CD14-positive monocyte (primary cell): Measurements from ENCODE around the gene ARHGEF40. TPM values are rescaled to one million over a fixed set of nuclear protein-coding genes. Genes with fewer than 3 reads are reported as not detected.

ENCODE experiments used
- DNase-seq, 3 donors: peaks; one replicate each; pipeline ENCODE4 v3.0.0-alpha.2; 2011 to 2022
- H2AFZ ChIP-seq: 2 replicates; pipeline ENCODE4 v1.6.0; 2012; ENCODE audit warnings: mild to moderate bottlenecking, low read depth, low read length, inconsistent platforms; ENCODE audit not compliant: insufficient read depth, poor library complexity, severe bottlenecking
- H3K27ac ChIP-seq, 2 donors: 1 replicate in 1 of 2; 2 replicates in 1 of 2; pipeline ENCODE4 v1.5.1; 2012 to 2013; ENCODE audit warnings: low read length in 2 of 2, control low read depth in 1 of 2, inconsistent platforms in 1 of 2, low read depth in 1 of 2, mild to moderate bottlenecking in 1 of 2
- H3K27me3 ChIP-seq, 2 donors: one replicate each; pipeline versions ENCODE4 v1.6.0 to v1.6.1; 2011 to 2013; ENCODE audit warnings: low read length in 2 of 2; ENCODE audit not compliant: control insufficient read depth in 2 of 2, insufficient read depth in 2 of 2
- H3K36me3 ChIP-seq, 2 donors: replicated peaks in 1 of 2; 1 replicate in 1 of 2; 2 replicates in 1 of 2; pipeline versions ENCODE4 v1.5.1 to v1.6.1; 2012 to 2013; ENCODE audit warnings: low read length in 2 of 2, control low read depth in 1 of 2, inconsistent platforms in 1 of 2, mild to moderate bottlenecking in 1 of 2; ENCODE audit not compliant: insufficient read depth in 2 of 2, control insufficient read depth in 1 of 2
- H3K4me1 ChIP-seq, 2 donors: 1 replicate in 1 of 2; 2 replicates in 1 of 2; pipeline versions ENCODE4 v1.5.1 to v1.6.1; 2012 to 2013; ENCODE audit warnings: low read length in 2 of 2, control low read depth in 1 of 2, inconsistent platforms in 1 of 2, mild to moderate bottlenecking in 1 of 2, moderate library complexity in 1 of 2; ENCODE audit not compliant: insufficient read depth in 2 of 2, control insufficient read depth in 1 of 2
- H3K4me2 ChIP-seq: replicated peaks from 2 replicates; pipeline ENCODE3; 2012; ENCODE audit warnings: low read length, moderate library complexity, mild to moderate bottlenecking; ENCODE audit not compliant: poor library complexity, severe bottlenecking; ENCODE audit errors: extremely low read depth
- H3K4me3 ChIP-seq, 3 experiments: fragments of 200-600 bp in 1 of 3; sonication (generic) in 1 of 3; replicated peaks in 1 of 3; 1 replicate in 2 of 3; 2 replicates in 1 of 3; pipeline ENCODE4 v1.5.1; 2011 to 2013; ENCODE audit warnings: low read length in 3 of 3, mild to moderate bottlenecking in 3 of 3, control low read depth in 2 of 3, low read depth in 2 of 3, inconsistent platforms in 1 of 3, moderate library complexity in 1 of 3
- H3K79me2 ChIP-seq: 2 replicates; pipeline ENCODE4 v1.6.0; 2012; ENCODE audit warnings: mild to moderate bottlenecking, control low read depth, inconsistent platforms, low read length, moderate library complexity; ENCODE audit not compliant: insufficient read depth
- H3K9ac ChIP-seq: 2 replicates; pipeline ENCODE4 v1.6.0; 2017; ENCODE audit warnings: low read length, mild to moderate bottlenecking; ENCODE audit not compliant: insufficient read depth, poor library complexity, severe bottlenecking
- H3K9me3 ChIP-seq, 2 donors: replicated peaks in 1 of 2; 1 replicate in 1 of 2; 2 replicates in 1 of 2; pipeline versions ENCODE4 v1.5.1 to v1.6.1; 2012 to 2013; ENCODE audit warnings: low read length in 2 of 2, control low read depth in 1 of 2; ENCODE audit not compliant: control insufficient read depth in 1 of 2, insufficient read depth in 1 of 2
- H4K20me1 ChIP-seq: 2 replicates; pipeline ENCODE4 v1.6.0; 2012; ENCODE audit warnings: mild to moderate bottlenecking, low read length, control low read depth, moderate library complexity; ENCODE audit not compliant: insufficient read depth
- H3K27ac Mint-ChIP-seq, 7 donors: one replicate each; pipeline ENCODE4 v1.8.0; 2020; ENCODE audit warnings: mild to moderate bottlenecking in 7 of 7, mixed read lengths in 7 of 7, moderate library complexity in 6 of 7, inconsistent platforms in 2 of 7
- H3K27me3 Mint-ChIP-seq, 3 donors: one replicate each; pipeline ENCODE4 v1.8.0; 2021 to 2022; ENCODE audit warnings: low read depth in 3 of 3, mild to moderate bottlenecking in 3 of 3, mixed read lengths in 3 of 3, moderate library complexity in 3 of 3, inconsistent platforms in 1 of 3
- H3K36me3 Mint-ChIP-seq, 2 donors: one replicate each; pipeline ENCODE4 v1.8.0; 2020; ENCODE audit warnings: mixed read lengths in 2 of 2, inconsistent platforms in 1 of 2, mild to moderate bottlenecking in 1 of 2
- H3K4me1 Mint-ChIP-seq: one replicate; pipeline ENCODE4 v1.8.0; 2020; ENCODE audit warnings: mild to moderate bottlenecking, mixed read lengths
- H3K4me3 Mint-ChIP-seq, 2 donors: one replicate each; pipeline ENCODE4 v1.8.0; 2020; ENCODE audit warnings: mild to moderate bottlenecking in 2 of 2, mixed read lengths in 2 of 2, moderate library complexity in 1 of 2
- H3K9me3 Mint-ChIP-seq, 7 donors: one replicate each; pipeline ENCODE4 v1.8.0; 2020 to 2022; ENCODE audit warnings: mixed read lengths in 7 of 7, mild to moderate bottlenecking in 6 of 7, moderate library complexity in 6 of 7, inconsistent platforms in 2 of 7
- WGBS: methylation state at CpG from one replicate; pipeline ENCODE4 v1.1.5; 2013; ENCODE audit warnings: missing lambda C conversion rate; ENCODE audit not compliant: insufficient coverage; 5-methylcytosine and 5-hydroxymethylcytosine counted together
- intact Hi-C, 2 donors: fragments of 100-400 bp; cut with micrococcal nuclease; formaldehyde crosslinking; loops; one replicate each; pipeline versions ENCODE4 v1.15.0 to v1.15.1; 2023
- polyA plus RNA-seq, 3 donors: library from polyadenylated mRNA; depleted of rRNA in 1 of 3; unstranded in 2 of 3; stranded (reverse) in 1 of 3; fragments of 300-500 nt in 2 of 3; fragments of >200 nt in 1 of 3; fragmentation: Illumina TruSeq in 2 of 3; gene quantifications; 1 replicate in 2 of 3; 2 replicates in 1 of 3; pipeline ENCODE4 v1.2.3, GENCODE V29; 2012 to 2021
- TF ChIP-seq, protein P1 (sequence below): fragments of 200-600 bp; IDR thresholded peaks from one replicate; pipeline ENCODE4 v1.8.0; 2022; ENCODE audit warnings: antibody characterized with exemption, mild to moderate bottlenecking

Gene ARHGEF40
- polyA plus RNA-seq, 3 donors, result 12.1 to 114 (median 15.3) TPM

GRCh38 chr14:21041676-21042433, 28.2 kb upstream of the ARHGEF40 start, which contains the start of gene RNASE7:
TSS of gene RNASE7 (plus strand) at chr14:21042362. CDS start at chr14:21042993, 631 bp downstream.
- 33% methylated on average over 6 of the region's 11 CpGs for WGBS
- Mint-ChIP-seq H3K27ac (peak within 1 kb of the TSS in 2 of 7 donors; percentile 9 to 21), H3K4me1 (peaks cover 9% of the 10 kb centered on the region), H3K36me3 (no peaks in the 10 kb centered on the region), H3K9me3 (no peaks in the 10 kb centered on the region), H3K4me3 (no peak within 1 kb of the TSS), H3K27me3 (peaks cover 6 to 12% (median 11%) of the 10 kb centered on the region in 3 donors)
- Histone ChIP-seq H3K79me2 (no peaks in the 10 kb centered on the region), H3K9ac (no peak within 1 kb of the TSS), H3K9me3 (no peaks in the 10 kb centered on the region), H3K27me3 (peaks cover 2 to 31% of the 10 kb centered on the region in 2 donors), H3K36me3 (no peaks in the 10 kb centered on the region), H3K4me3 (no peak within 1 kb of the TSS), H3K4me2 (no peak within 1 kb of the TSS), H2AFZ (no peak within 1 kb of the TSS), H3K27ac (no peak within 1 kb of the TSS), H4K20me1 (no peaks in the 10 kb centered on the region), H3K4me1 (no peaks in the 10 kb centered on the region)
- TF ChIP-seq, protein P1, sequence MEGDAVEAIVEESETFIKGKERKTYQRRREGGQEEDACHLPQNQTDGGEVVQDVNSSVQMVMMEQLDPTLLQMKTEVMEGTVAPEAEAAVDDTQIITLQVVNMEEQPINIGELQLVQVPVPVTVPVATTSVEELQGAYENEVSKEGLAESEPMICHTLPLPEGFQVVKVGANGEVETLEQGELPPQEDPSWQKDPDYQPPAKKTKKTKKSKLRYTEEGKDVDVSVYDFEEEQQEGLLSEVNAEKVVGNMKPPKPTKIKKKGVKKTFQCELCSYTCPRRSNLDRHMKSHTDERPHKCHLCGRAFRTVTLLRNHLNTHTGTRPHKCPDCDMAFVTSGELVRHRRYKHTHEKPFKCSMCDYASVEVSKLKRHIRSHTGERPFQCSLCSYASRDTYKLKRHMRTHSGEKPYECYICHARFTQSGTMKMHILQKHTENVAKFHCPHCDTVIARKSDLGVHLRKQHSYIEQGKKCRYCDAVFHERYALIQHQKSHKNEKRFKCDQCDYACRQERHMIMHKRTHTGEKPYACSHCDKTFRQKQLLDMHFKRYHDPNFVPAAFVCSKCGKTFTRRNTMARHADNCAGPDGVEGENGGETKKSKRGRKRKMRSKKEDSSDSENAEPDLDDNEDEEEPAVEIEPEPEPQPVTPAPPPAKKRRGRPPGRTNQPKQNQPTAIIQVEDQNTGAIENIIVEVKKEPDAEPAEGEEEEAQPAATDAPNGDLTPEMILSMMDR, result no peak
- peak; percentile 29 to 75 (median 47) for DNase-seq
- intact Hi-C loops, result no loop called here

- 35% methylated on average over 7 of the region's 8 CpGs for WGBS
- Histone ChIP-seq H3K9ac (no peak overlapping the region), H3K27ac (no peak overlapping the region), H3K36me3 (no peaks in the 10 kb centered on the region), H3K4me1 (no peaks in the 10 kb centered on the region), H3K79me2 (no peaks in the 10 kb centered on the region), H3K4me3 (no peak overlapping the region), H3K27me3 (peaks cover 2 to 38% of the 10 kb centered on the region in 2 donors), H4K20me1 (no peaks in the 10 kb centered on the region), H2AFZ (no peak overlapping the region), H3K4me2 (no peak overlapping the region), H3K9me3 (no peaks in the 10 kb centered on the region)
- DNase-seq, result no peak
- Mint-ChIP-seq H3K9me3 (no peaks in the 10 kb centered on the region), H3K4me3 (no peak overlapping the region), H3K27me3 (peaks cover 6 to 14% (median 13%) of the 10 kb centered on the region in 3 donors), H3K36me3 (no peaks in the 10 kb centered on the region), H3K4me1 (peaks cover 7% of the 10 kb centered on the region), H3K27ac (no peak overlapping the region)
- TF ChIP-seq, protein P1, result no peak
- intact Hi-C loops, result no loop called here
These were observed 27.2 kb upstream of the ARHGEF40 start for GRCh38 chr14:21042918-21043317.
